PC-3 (cell line): ENCODE measurements around the gene RBMS3. TPM values are rescaled to one million over a fixed set of nuclear protein-coding genes. Genes with fewer than 3 reads are reported as not detected.

ENCODE experiments used
- ATAC-seq: fragments of 200-7000 bp; cut with Tn5 transposase; 2 replicates; pipeline ENCODE4 v1.9.1; 2020; ENCODE audit warnings: mild to moderate bottlenecking, moderate library complexity
- BruUV-seq: library from RNA; stranded (reverse); fragments of 400-500 nt; replicated peaks from 2 replicates; lab custom pipeline; 2021; lab: Mats Ljungman, UMichigan
- CTCF ChIA-PET: fragments of 300-600 bp; sonication (Branson Sonifier 250); formaldehyde crosslinking; loops from one replicate; lab custom pipeline; 2022; ENCODE audit warnings: antibody characterized with exemption; lab: Charles Lee
- POLR2A ChIA-PET: fragments of 300-600 bp; sonication (Branson Sonifier 250); formaldehyde crosslinking; loops from one replicate; lab custom pipeline; 2022; ENCODE audit warnings: antibody characterized with exemption; ENCODE audit not compliant: unreplicated experiment; lab: Charles Lee
- DNase-seq: peaks from one replicate; pipeline ENCODE4 v3.0.0-alpha.2; 2015
- H2AFZ ChIP-seq: fragments of 300-600 bp; sonication (generic); 2 replicates; pipeline ENCODE4 v1.6.0; 2016; ENCODE audit warnings: antibody characterized with exemption, low read length
- H3F3A ChIP-seq: fragments of 300-600 bp; sonication (generic); one replicate; pipeline ENCODE4 v1.6.0; 2017; ENCODE audit warnings: antibody characterized with exemption, low read length, control low read depth, mild to moderate bottlenecking; ENCODE audit not compliant: unreplicated experiment
- H3K27ac ChIP-seq: fragments of 300-600 bp; sonication (generic); 2 replicates; pipeline ENCODE4 v1.5.1; 2016; ENCODE audit warnings: mild to moderate bottlenecking, low read length
- H3K27me3 ChIP-seq: fragments of 300-600 bp; sonication (generic); 2 replicates; pipeline ENCODE4 v1.6.1; 2016; ENCODE audit warnings: low read length, mixed read lengths
- H3K36me3 ChIP-seq: fragments of 300-600 bp; sonication (generic); 2 replicates; pipeline ENCODE4 v1.6.1; 2016; ENCODE audit warnings: low read depth, mixed run types, low read length, mixed read lengths
- H3K4me1 ChIP-seq: fragments of 300-600 bp; sonication (generic); 2 replicates; pipeline ENCODE4 v1.5.1; 2016; ENCODE audit warnings: low read length; ENCODE audit not compliant: insufficient read depth
- H3K4me2 ChIP-seq: fragments of 300-600 bp; sonication (generic); 2 replicates; pipeline ENCODE4 v1.6.0; 2016; ENCODE audit warnings: low read length
- H3K4me3 ChIP-seq: fragments of 300-600 bp; sonication (generic); 2 replicates; pipeline ENCODE4 v1.5.1; 2016; ENCODE audit warnings: mild to moderate bottlenecking, low read length, mixed read lengths
- H3K79me2 ChIP-seq: fragments of 300-600 bp; sonication (generic); 2 replicates; pipeline ENCODE4 v1.6.1; 2017; ENCODE audit warnings: low read length, mixed read lengths
- H3K9ac ChIP-seq: fragments of 300-600 bp; sonication (generic); 2 replicates; pipeline ENCODE4 v1.6.0; 2016; ENCODE audit warnings: mild to moderate bottlenecking, low read length
- H3K9me2 ChIP-seq: fragments of 300-600 bp; sonication (generic); replicated peaks from 2 replicates; pipeline ENCODE4 v1.6.1; 2016; ENCODE audit warnings: mixed run types, low read length, mixed read lengths
- H3K9me3 ChIP-seq: fragments of 300-600 bp; sonication (generic); 2 replicates; pipeline ENCODE4 v1.6.1; 2016; ENCODE audit warnings: low read length, mixed read lengths
- H4K20me1 ChIP-seq: fragments of 300-600 bp; sonication (generic); 2 replicates; pipeline ENCODE4 v1.6.1; 2016; ENCODE audit warnings: low read length, mixed read lengths
- EZH2 ChIP-seq: fragments of 300-600 bp; sonication (generic); IDR thresholded peaks from one replicate; pipeline ENCODE4 v1.6.1; 2017; ENCODE audit warnings: antibody characterized with exemption, mild to moderate bottlenecking, low read length; ENCODE audit not compliant: unreplicated experiment
- EZH2phosphoT487 ChIP-seq: fragments of 300-600 bp; sonication (generic); IDR thresholded peaks from 2 replicates; pipeline ENCODE4 v1.6.1; 2018; ENCODE audit warnings: mild to moderate bottlenecking, antibody characterized with exemption, low read length, borderline replicate concordance
- intact Hi-C: fragments of 100-400 bp; cut with micrococcal nuclease; formaldehyde crosslinking; loops from 2 replicates; pipeline ENCODE4 v1.9.0; 2023
- total RNA-seq: library from RNA; depleted of rRNA; stranded (reverse); fragments of >200 nt; gene quantifications from 2 replicates; pipeline ENCODE4 v1.2.3, GENCODE V29; 2014
- TF ChIP-seq, protein P1 (sequence below): fragments of 300-600 bp; sonication (generic); conservative IDR thresholded peaks from 2 replicates; pipeline ENCODE4 v1.5.1; 2017; ENCODE audit warnings: antibody characterized with exemption, low read depth, mild to moderate bottlenecking, low read length

RBMS3 gene
- total RNA-seq, 1 experiment from 2014 or later: 5.4 TPM

DNA sequence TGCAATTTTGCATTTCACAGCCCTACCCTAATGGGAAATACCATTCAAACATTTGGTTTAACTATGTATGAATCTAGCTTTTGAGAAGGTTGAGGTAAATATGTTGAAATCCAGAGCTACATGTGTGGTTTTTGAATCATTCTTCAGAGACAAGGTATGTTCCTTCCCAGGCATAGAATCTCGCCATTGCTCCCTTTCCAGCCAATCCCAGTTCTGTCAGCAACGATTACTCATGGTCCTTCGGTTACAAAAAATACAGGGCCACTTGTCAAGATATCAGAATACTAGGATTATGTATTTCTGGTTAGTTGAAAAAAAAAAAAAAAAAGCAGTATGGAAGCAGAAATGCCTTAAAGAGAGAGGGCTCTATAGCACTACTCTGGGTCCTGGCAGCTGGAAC, 182.4 kb downstream of the RBMS3 start:
- POLR2A ChIA-PET: interaction anchor here (0.6 kb wide), 1 partner anchor 180 kb away, joined by 4 read pairs; no protein-coding TSS in a partner anchor
- intact Hi-C loops: no loop called here
- no peak for TF ChIP-seq EZH2phosphoT487
- TF ChIP-seq EZH2: no peak
- TF ChIP-seq, protein P1, sequence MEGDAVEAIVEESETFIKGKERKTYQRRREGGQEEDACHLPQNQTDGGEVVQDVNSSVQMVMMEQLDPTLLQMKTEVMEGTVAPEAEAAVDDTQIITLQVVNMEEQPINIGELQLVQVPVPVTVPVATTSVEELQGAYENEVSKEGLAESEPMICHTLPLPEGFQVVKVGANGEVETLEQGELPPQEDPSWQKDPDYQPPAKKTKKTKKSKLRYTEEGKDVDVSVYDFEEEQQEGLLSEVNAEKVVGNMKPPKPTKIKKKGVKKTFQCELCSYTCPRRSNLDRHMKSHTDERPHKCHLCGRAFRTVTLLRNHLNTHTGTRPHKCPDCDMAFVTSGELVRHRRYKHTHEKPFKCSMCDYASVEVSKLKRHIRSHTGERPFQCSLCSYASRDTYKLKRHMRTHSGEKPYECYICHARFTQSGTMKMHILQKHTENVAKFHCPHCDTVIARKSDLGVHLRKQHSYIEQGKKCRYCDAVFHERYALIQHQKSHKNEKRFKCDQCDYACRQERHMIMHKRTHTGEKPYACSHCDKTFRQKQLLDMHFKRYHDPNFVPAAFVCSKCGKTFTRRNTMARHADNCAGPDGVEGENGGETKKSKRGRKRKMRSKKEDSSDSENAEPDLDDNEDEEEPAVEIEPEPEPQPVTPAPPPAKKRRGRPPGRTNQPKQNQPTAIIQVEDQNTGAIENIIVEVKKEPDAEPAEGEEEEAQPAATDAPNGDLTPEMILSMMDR: no peak
- Histone ChIP-seq H3K4me3 (no peak overlapping the region), H3F3A (no peaks in the 10 kb centered on the region), H3K4me2 (no peak overlapping the region), H3K4me1 (no peaks in the 10 kb centered on the region), H4K20me1 (no peaks in the 10 kb centered on the region), H3K36me3 (no peaks in the 10 kb centered on the region), H2AFZ (no peak overlapping the region), H3K27me3 (no peaks in the 10 kb centered on the region), H3K27ac (no peak overlapping the region), H3K79me2 (no peaks in the 10 kb centered on the region), H3K9ac (no peak overlapping the region), H3K9me3 (no peaks in the 10 kb centered on the region), H3K9me2 (no peaks in the 10 kb centered on the region)
- ATAC-seq: no peak
- DNase-seq: no peak
- BruUV-seq: no TSS peak
- CTCF ChIA-PET: no interaction called here

DNA sequence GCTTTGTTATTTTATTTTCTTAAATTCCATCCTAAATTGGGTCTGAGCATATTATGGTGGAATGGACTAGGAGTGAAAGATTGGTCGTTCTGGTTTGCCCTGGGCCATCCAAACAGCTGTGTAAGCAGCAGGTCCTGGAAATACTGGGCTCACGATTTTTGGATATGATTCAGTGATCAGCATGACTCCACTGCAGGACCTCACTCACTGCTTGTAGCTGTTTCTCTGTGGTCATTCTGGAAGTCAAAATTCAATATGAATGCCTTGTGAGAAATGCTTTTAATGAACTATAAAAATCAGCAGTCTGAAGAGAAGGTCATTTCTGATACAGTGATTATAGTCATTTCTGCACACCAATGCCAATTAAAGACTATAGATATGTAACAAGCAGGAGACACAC, 185.0 kb downstream of the RBMS3 start:
- no TSS peak for BruUV-seq
- H3K9me3 ChIP-seq: no peaks in the 10 kb centered on the region
- H2AFZ ChIP-seq: no peak overlapping the region
- H3K4me3 ChIP-seq: no peak overlapping the region
- intact Hi-C loops: no loop called here
- no peak overlapping the region for H3K9ac ChIP-seq
- no peaks in the 10 kb centered on the region for H4K20me1 ChIP-seq
- no peaks in the 10 kb centered on the region for H3K27me3 ChIP-seq
- no peaks in the 10 kb centered on the region for H3K79me2 ChIP-seq
- ChIA-PET CTCF (no interaction called here), POLR2A (no interaction called here)
- no peaks in the 10 kb centered on the region for H3F3A ChIP-seq
- H3K9me2 ChIP-seq: no peaks in the 10 kb centered on the region
- no peaks in the 10 kb centered on the region for H3K36me3 ChIP-seq
- DNase-seq (no peak), ATAC-seq (no peak)
- no peak overlapping the region for H3K4me2 ChIP-seq
- peaks cover 8% of the 10 kb centered on the region; the same call in 1 of the 2 replicates for H3K4me1 ChIP-seq
- H3K27ac ChIP-seq: no peak overlapping the region
- TF ChIP-seq EZH2phosphoT487: no peak
- TF ChIP-seq, protein P1: no peak
- TF ChIP-seq EZH2: no peak

DNA sequence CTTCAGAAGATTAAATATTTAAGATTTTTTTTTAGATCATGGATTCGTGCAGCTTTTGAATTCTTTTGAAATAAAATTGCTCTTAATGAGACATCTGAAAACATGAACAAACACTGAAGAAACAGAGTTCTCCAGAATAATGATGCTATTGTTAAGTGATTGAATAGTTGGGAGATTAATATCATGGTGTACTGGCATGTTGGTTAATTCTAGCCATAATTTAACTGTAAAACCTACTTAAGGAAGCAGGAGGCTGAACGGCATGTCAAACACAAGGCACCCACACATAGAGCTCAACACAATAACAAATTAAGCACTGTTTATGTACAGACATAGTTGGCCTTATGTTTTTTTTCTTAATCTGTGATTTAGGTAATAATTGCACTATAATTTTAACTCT, 185.6 kb downstream of the RBMS3 start:
- no peak overlapping the region for H2AFZ ChIP-seq
- no peaks in the 10 kb centered on the region for H3K9me2 ChIP-seq
- intact Hi-C loops: no loop called here
- no peak overlapping the region for H3K4me3 ChIP-seq
- no peak overlapping the region for H3K27ac ChIP-seq
- H3K27me3 ChIP-seq: no peaks in the 10 kb centered on the region
- H3K4me1 ChIP-seq: peaks cover 8% of the 10 kb centered on the region; the same call in 1 of the 2 replicates
- ATAC-seq: no peak
- no peak overlapping the region for H3K9ac ChIP-seq
- no TSS peak for BruUV-seq
- TF ChIP-seq, protein P1: no peak
- TF ChIP-seq EZH2phosphoT487: no peak
- no peak for TF ChIP-seq EZH2
- H3K9me3 ChIP-seq: no peaks in the 10 kb centered on the region
- H3K79me2 ChIP-seq: no peaks in the 10 kb centered on the region
- CTCF ChIA-PET: interaction anchor here (0.7 kb wide), 1 partner anchor 553 kb away, joined by 3 read pairs; no protein-coding TSS in a partner anchor
- H3F3A ChIP-seq: no peaks in the 10 kb centered on the region
- no peaks in the 10 kb centered on the region for H3K36me3 ChIP-seq
- POLR2A ChIA-PET: no interaction called here
- DNase-seq: no peak
- no peaks in the 10 kb centered on the region for H4K20me1 ChIP-seq
- no peak overlapping the region for H3K4me2 ChIP-seq
